ENCODE measurements around the gene CPZ. TPM values are rescaled to one million over a fixed set of nuclear protein-coding genes. Genes with fewer than 3 reads are reported as not detected.

Gene CPZ
- total RNA-seq, 2 experiments from 2014 or later: not detected

DNA sequence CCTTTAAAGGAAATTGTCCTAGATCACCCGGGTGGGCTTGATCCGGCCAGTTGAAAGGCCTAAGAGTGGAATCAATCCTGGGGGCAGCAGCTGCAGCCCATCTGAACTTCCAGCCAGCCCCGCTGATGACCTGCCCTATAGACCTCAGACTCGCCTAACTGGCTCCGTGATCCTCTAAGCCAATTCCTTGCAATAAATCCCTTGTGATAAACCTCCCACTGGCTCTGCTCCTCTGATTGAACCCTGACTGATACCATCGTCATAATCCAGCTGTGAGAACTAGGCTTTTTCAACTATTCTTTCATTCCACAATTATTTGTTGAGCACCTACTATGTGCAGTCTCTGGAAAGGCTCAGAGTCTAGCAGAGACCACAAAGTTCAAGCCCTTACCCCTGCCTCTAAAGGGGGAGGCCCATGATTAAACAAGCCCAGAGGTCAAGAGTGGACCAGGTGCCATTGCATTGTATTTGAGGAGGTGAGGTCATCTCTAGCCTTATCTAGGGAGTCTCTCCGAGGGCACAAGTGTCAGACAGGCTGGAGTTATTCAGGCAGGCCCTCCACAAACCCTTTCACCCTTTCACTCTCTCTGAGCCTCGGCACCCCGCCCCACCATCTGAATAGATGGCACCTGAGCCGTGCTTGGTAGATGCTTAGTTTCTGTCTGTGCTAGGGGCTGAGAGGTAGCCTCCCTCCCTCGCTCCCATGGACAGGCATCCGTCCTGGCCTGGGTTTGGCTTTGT lies 32.9 kb upstream of the CPZ start:
- intact Hi-C loops (cut with micrococcal nuclease): no loop called here
- CTCF ChIA-PET: interaction anchor here (1.0 kb wide), 1 partner anchor 12 kb away, joined by 4 read pairs; no protein-coding TSS in a partner anchor
- DNase-seq (no peak), ATAC-seq (no peak)
- TF ChIP-seq, protein P1, sequence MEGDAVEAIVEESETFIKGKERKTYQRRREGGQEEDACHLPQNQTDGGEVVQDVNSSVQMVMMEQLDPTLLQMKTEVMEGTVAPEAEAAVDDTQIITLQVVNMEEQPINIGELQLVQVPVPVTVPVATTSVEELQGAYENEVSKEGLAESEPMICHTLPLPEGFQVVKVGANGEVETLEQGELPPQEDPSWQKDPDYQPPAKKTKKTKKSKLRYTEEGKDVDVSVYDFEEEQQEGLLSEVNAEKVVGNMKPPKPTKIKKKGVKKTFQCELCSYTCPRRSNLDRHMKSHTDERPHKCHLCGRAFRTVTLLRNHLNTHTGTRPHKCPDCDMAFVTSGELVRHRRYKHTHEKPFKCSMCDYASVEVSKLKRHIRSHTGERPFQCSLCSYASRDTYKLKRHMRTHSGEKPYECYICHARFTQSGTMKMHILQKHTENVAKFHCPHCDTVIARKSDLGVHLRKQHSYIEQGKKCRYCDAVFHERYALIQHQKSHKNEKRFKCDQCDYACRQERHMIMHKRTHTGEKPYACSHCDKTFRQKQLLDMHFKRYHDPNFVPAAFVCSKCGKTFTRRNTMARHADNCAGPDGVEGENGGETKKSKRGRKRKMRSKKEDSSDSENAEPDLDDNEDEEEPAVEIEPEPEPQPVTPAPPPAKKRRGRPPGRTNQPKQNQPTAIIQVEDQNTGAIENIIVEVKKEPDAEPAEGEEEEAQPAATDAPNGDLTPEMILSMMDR (IDR thresholded peaks at IDR 0.05): no peak
- no peaks in the 10 kb centered on the region for H3K9me3 Mint-ChIP-seq
- H3K36me3 Mint-ChIP-seq (ENCODE audit: low read depth): no peaks in the 10 kb centered on the region
- H3K4me1 Mint-ChIP-seq (ENCODE audit: low read depth): no peaks in the 10 kb centered on the region
- H3K4me3 Mint-ChIP-seq: no peak overlapping the region
- POLR2A ChIA-PET: no interaction called here
- peaks cover 1% of the 10 kb centered on the region for H3K27me3 Mint-ChIP-seq
- no peak overlapping the region for H3K27ac Mint-ChIP-seq

DNA sequence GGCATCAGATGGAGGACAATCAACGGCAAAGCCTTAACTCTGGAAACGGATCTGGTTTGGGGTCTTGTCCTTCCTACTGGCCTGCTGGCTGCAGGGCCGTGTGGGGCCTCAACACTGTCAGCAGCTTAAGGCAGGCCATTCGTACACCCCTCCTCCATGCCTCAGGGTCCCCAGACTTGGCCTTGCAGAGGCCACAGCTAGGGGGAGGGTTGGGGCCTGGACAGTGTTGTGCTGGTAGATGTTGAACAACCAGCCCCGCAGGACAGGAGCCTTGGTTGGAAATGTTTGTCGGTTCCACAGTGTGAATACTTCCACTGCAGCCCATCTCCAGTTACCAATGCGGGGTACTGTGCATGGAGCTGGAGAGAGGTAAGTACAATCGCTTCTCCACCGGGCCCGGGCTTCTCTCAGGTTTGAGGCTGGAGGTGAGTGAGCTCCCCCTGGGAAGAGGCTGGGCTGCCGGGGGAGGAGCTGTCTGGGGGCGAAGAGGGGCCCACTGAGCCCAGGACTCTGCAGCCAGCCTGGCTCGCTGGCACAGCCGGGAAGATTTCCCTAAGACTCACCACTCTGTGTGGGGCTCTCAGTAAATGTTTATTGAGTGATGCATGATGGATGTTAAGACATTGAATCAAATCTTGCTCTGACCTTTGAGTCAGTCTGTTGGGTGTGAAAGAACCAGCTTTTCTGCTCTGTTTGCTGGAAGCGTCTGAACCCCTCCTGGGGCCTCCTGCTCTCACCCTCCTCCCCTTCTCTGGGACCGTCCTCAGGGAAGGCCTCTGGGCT lies 32.1 kb upstream of the CPZ start:
- Mint-ChIP-seq H3K36me3 (ENCODE audit: low read depth) (no peaks in the 10 kb centered on the region), H3K27ac (no peak overlapping the region), H3K9me3 (no peaks in the 10 kb centered on the region), H3K4me1 (ENCODE audit: low read depth) (no peaks in the 10 kb centered on the region), H3K27me3 (peaks cover 1% of the 10 kb centered on the region), H3K4me3 (no peak overlapping the region)
- DNase-seq: no peak
- ChIA-PET CTCF (interaction anchor here (1.0 kb wide), 1 partner anchor 13 kb away, joined by 4 read pairs; no protein-coding TSS in a partner anchor), POLR2A (no interaction called here)
- intact Hi-C loops (cut with micrococcal nuclease): no loop called here
- TF ChIP-seq, protein P1 (IDR thresholded peaks at IDR 0.05): no peak
- no peak for ATAC-seq

DNA sequence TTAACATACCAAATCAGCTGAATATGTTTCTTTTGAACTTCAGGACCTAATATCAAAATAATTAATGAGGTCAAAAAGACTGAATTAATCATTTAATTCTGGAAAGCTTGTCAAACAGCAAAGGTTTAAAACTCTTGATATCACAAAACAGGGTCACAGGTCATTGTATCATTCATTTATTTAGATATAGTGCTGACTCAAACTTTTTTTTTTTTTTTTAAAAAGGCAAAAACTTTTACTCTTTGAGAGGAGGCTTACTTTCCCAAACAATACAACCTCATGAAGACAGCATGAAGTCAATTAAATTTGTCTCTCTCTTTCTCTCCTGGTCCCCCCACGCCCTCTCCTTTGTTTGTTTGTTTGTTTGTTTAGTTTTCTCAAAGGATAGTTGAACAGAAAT lies 28.0 kb upstream of the CPZ start:
- Mint-ChIP-seq H3K27ac (no peak overlapping the region), H3K9me3 (no peaks in the 10 kb centered on the region), H3K27me3 (peaks cover 1% of the 10 kb centered on the region), H3K4me1 (ENCODE audit: low read depth) (no peaks in the 10 kb centered on the region), H3K4me3 (no peak overlapping the region), H3K36me3 (ENCODE audit: low read depth) (no peaks in the 10 kb centered on the region)
- ATAC-seq (no peak), DNase-seq (no peak)
- ChIA-PET POLR2A (no interaction called here), CTCF (no interaction called here)
- intact Hi-C loops (cut with micrococcal nuclease): no loop called here
- TF ChIP-seq, protein P1 (IDR thresholded peaks at IDR 0.05): no peak

DNA sequence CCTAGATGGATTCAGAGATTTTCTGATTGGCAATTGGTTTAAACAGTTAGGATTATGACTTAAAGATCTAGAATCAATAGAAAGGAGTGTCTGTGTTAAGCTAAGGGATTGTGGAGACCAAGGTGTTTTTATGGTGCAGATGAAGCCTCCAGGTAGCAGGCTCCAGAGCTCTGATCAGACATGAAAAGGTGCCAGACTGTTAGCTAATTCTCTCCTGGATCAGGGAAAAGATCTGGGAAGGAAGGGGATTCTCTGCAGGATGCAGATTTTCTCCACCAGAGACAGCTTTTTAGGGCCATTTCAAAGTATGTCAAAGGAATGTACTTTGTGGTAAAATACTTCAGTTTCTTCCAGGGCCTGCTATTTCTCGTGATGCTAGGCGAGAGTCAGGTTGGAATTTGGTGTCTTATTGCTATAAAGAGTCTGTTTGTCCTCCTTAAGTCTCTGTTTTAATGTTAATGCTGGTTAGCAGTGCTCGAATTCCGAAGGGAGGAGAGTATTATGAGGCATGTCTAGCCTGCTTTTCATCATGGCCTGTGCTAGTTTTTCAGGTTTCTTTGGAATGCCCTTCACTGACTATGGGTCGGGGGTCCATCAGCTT lies 24.4 kb upstream of the CPZ start:
- intact Hi-C loops (cut with micrococcal nuclease): no loop called here
- no peaks in the 10 kb centered on the region for H3K4me1 Mint-ChIP-seq (ENCODE audit: low read depth)
- POLR2A ChIA-PET: no interaction called here
- TF ChIP-seq, protein P1 (IDR thresholded peaks at IDR 0.05): no peak
- H3K27ac Mint-ChIP-seq: no peak overlapping the region
- H3K4me3 Mint-ChIP-seq: no peak overlapping the region
- no peak for ATAC-seq
- H3K27me3 Mint-ChIP-seq: no peaks in the 10 kb centered on the region
- no peaks in the 10 kb centered on the region for H3K9me3 Mint-ChIP-seq
- DNase-seq: no peak
- H3K36me3 Mint-ChIP-seq (ENCODE audit: low read depth): no peaks in the 10 kb centered on the region
- CTCF ChIA-PET: no interaction called here

DNA sequence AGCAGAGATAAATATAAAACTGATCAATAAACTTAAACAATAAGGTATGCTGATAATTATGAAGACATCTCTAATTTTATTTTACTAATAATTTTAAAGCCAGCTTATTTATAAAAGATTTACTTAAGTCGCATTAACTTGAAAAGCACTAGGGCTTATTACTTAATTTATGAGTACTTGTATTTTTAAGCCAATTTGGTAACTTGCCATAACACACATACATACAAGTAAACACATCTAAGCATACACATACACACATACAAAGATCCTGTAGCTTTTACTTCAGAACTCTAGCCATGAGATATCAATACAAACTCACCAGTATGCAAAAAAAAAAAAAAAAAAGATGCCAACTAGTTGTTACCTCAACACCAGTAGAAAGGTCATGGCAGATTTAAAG lies 22.4 kb upstream of the CPZ start:
- TF ChIP-seq, protein P1 (IDR thresholded peaks at IDR 0.05): no peak
- Mint-ChIP-seq H3K36me3 (ENCODE audit: low read depth) (no peaks in the 10 kb centered on the region), H3K9me3 (no peaks in the 10 kb centered on the region), H3K4me3 (no peak overlapping the region), H3K4me1 (ENCODE audit: low read depth) (no peaks in the 10 kb centered on the region), H3K27ac (no peak overlapping the region), H3K27me3 (no peaks in the 10 kb centered on the region)
- ChIA-PET CTCF (no interaction called here), POLR2A (interaction anchor here (0.6 kb wide), 1 partner anchor 223 kb away, joined by 4 read pairs; no protein-coding TSS in a partner anchor)
- intact Hi-C loops (cut with micrococcal nuclease): no loop called here
- ATAC-seq: no peak
- no peak for DNase-seq

All from activated CD8-positive, alpha-beta T cell treated with anti-CD3 and anti-CD28 coated beads for 36 hours (primary cell).